HG03558 (cell line): ENCODE measurements around the gene BSN.

ENCODE experiments used
- ATAC-seq: cut with Tn5 transposase; IDR thresholded peaks from one replicate; pipeline ENCODE4 v1.9.1; 2021; ENCODE audit warnings: moderate number of reproducible peaks; ENCODE audit not compliant: unreplicated experiment; ENCODE audit errors: extremely low read depth

Gene BSN

GRCh38 chr3:49600781-49601180 lies 46.5 kb downstream of the BSN start:
- no peak for ATAC-seq

- no peak for ATAC-seq
These were observed 47.2 kb downstream of the BSN start for GRCh38 chr3:49601358-49602048.

- no peak for ATAC-seq
These were observed 47.8 kb downstream of the BSN start for GRCh38 chr3:49602049-49602554.

- no peak for ATAC-seq
These were observed 48.7 kb downstream of the BSN start for GRCh38 chr3:49602877-49603411.

- ATAC-seq, result no peak
These were observed 52.1 kb downstream of the BSN start for GRCh38 chr3:49606427-49606826.

GRCh38 chr3:49607105-49607591 lies 52.9 kb downstream of the BSN start:
- no peak for ATAC-seq

GRCh38 chr3:49607796-49608195 lies 53.5 kb downstream of the BSN start:
- no peak for ATAC-seq

- ATAC-seq, result no peak
These were observed 55.0 kb downstream of the BSN start for GRCh38 chr3:49609314-49609713.

GRCh38 chr3:49609815-49610214 lies 55.5 kb downstream of the BSN start:
- no peak for ATAC-seq

GRCh38 chr3:49610666-49611280 lies 56.5 kb downstream of the BSN start:
- ATAC-seq, result no peak

GRCh38 chr3:49611291-49611690 lies 57.0 kb downstream of the BSN start:
- no peak for ATAC-seq

GRCh38 chr3:49611719-49612118 lies 57.4 kb downstream of the BSN start:
- ATAC-seq, result no peak

GRCh38 chr3:49614936-49615335 lies 60.7 kb downstream of the BSN start:
- ATAC-seq, result no peak

- no peak for ATAC-seq
These were observed 61.8 kb downstream of the BSN start for GRCh38 chr3:49616061-49616460.

- ATAC-seq, result no peak
These were observed 62.2 kb downstream of the BSN start for GRCh38 chr3:49616491-49616941.

GRCh38 chr3:49617390-49618013 lies 63.2 kb downstream of the BSN start:
- ATAC-seq, result no peak

- ATAC-seq, result no peak
These were observed 64.1 kb downstream of the BSN start for GRCh38 chr3:49618412-49618811.

- no peak for ATAC-seq
These were observed 65.4 kb downstream of the BSN start for GRCh38 chr3:49619649-49620048.

- ATAC-seq, result no peak
These were observed 66.5 kb downstream of the BSN start for GRCh38 chr3:49620728-49621127.

- ATAC-seq, result no peak
These were observed 68.8 kb downstream of the BSN start for GRCh38 chr3:49623071-49623470.

GRCh38 chr3:49625071-49625470 lies 70.8 kb downstream of the BSN start:
- no peak for ATAC-seq
